ENCODE results near the gene OLFML2A. TPM values are rescaled to one million over a fixed set of nuclear protein-coding genes. Genes with fewer than 3 reads are reported as not detected.
A peak's percentile ranks its signal among the peaks of the same experiment; 100 is the strongest.

Gene OLFML2A
- total RNA-seq, 1 donor from 2014 or later = 7.0 TPM

- DNase-seq (ENCODE audit: low read depth) = no peak
- H3K27me3 ChIP-seq (ENCODE audit: control insufficient read depth, insufficient read depth, low read length) = no peaks in the 10 kb centered on the region
- H3K36me3 ChIP-seq (ENCODE audit: control insufficient read depth, insufficient read depth, low read length) = peaks cover 5% of the 10 kb centered on the region
- peak overlapping the region; percentile 96 for H3K4me3 ChIP-seq (ENCODE audit: low read depth, low read length)
- TF ChIP-seq CTCF (IDR thresholded peaks at IDR 0.05; ENCODE audit: insufficient read depth, low read length, poor library complexity, severe bottlenecking) = no peak
These were observed 83.1 kb downstream of the OLFML2A start for GRCh38 chr9:124859803-124860581.

- Histone ChIP-seq H3K27me3 (ENCODE audit: control insufficient read depth, insufficient read depth, low read length) (no peaks in the 10 kb centered on the region), H3K36me3 (ENCODE audit: control insufficient read depth, insufficient read depth, low read length) (peaks cover 5% of the 10 kb centered on the region), H3K4me3 (ENCODE audit: low read depth, low read length) (peak overlapping the region; percentile 96)
- TF ChIP-seq CTCF (IDR thresholded peaks at IDR 0.05; ENCODE audit: insufficient read depth, low read length, poor library complexity, severe bottlenecking) = no peak
- DNase-seq (ENCODE audit: low read depth) = no peak
These were observed 83.8 kb downstream of the OLFML2A start for GRCh38 chr9:124860582-124861341.

GRCh38 chr9:124861342-124862229 lies 84.7 kb downstream of the OLFML2A start, which contains the start of the genes ARPC5L and RPL35:
Gene ARPC5L, plus strand, starts transcription at chr9:124862130. Its CDS starts 7,161 bp downstream, at chr9:124869291.
Gene RPL35, minus strand, starts transcription at chr9:124861957. Its CDS starts 45 bp downstream, at chr9:124861912.
- TF ChIP-seq CTCF (IDR thresholded peaks at IDR 0.05; ENCODE audit: insufficient read depth, low read length, poor library complexity, severe bottlenecking) = peak; percentile 24
- H3K4me3 ChIP-seq (ENCODE audit: low read depth, low read length) = peak within 1 kb of the TSS; percentile 96
- H3K27me3 ChIP-seq (ENCODE audit: control insufficient read depth, insufficient read depth, low read length) = no peaks in the 10 kb centered on the region
- H3K36me3 ChIP-seq (ENCODE audit: control insufficient read depth, insufficient read depth, low read length) = peaks cover 5% of the 10 kb centered on the region
- DNase-seq (ENCODE audit: low read depth) = peak; percentile 56

GRCh38 chr9:124863371-124863871 lies 86.5 kb downstream of the OLFML2A start:
- Histone ChIP-seq H3K4me3 (ENCODE audit: low read depth, low read length) (no peak overlapping the region), H3K36me3 (ENCODE audit: control insufficient read depth, insufficient read depth, low read length) (peaks cover 4% of the 10 kb centered on the region), H3K27me3 (ENCODE audit: control insufficient read depth, insufficient read depth, low read length) (no peaks in the 10 kb centered on the region)
- no peak for DNase-seq (ENCODE audit: low read depth)
- no peak for TF ChIP-seq CTCF (IDR thresholded peaks at IDR 0.05; ENCODE audit: insufficient read depth, low read length, poor library complexity, severe bottlenecking)

Other genes with a start within 250 kb of the OLFML2A start
- 0.92 and 2.2 TPM in 2 replicates for gene NR6A1, start 5.8 kb upstream of the OLFML2A start, total RNA-seq
- not detected in 2 replicates for gene WDR38, start 76.3 kb downstream of the OLFML2A start, total RNA-seq
- 3,097 and 3,310 TPM in 2 replicates for gene RPL35, start 84.8 kb downstream of the OLFML2A start, total RNA-seq
- 31.1 and 36.3 TPM in 2 replicates for gene ARPC5L, start 85.0 kb downstream of the OLFML2A start, total RNA-seq
- 12.5 and 16.3 TPM in 2 replicates for gene GOLGA1, start 163.9 kb downstream of the OLFML2A start, total RNA-seq